Middle frontal gyrus (tissue), 1 donor: ENCODE data around the gene LTB4R.
"Not testable (repeated sequence)": the region's sequence is repeated elsewhere in the genome, so short reads cannot be mapped to it uniquely, and the experiment has no call there.

Experiments
- DNase-seq: peaks from one replicate; pipeline ENCODE4 v3.0.0-alpha.2; 2015; ENCODE audit warnings: low spot score; ENCODE audit errors: extremely low spot score

LTB4R gene

GRCh38 chr14:24322672-24323071, 11.4 kb downstream of the LTB4R start:
- no peak for DNase-seq

GRCh38 chr14:24323341-24323740, 12.0 kb downstream of the LTB4R start:
- no peak for DNase-seq

DNA sequence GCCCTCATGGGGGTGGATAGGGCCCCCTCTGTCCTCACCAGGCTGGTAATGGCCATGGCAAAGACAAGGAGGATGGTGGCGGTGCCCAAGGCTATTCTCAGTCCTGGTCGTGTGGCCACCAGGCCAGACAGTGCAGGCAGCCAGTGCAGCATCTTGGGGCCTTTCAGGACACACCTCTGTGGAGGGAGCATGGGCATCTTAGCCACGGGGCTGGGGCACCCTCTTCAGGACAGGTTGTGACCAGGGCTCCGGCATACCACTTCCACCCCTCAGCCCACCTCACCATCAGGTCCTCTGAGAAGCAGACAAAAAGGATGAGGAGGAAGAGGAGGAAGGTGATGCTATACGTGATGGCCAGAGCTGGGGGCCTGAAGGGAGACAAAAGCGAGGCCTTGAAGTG, 12.7 kb downstream of the LTB4R start:
- DNase-seq = no peak

GRCh38 chr14:24325041-24325530, 13.8 kb downstream of the LTB4R start:
- no peak for DNase-seq

DNA sequence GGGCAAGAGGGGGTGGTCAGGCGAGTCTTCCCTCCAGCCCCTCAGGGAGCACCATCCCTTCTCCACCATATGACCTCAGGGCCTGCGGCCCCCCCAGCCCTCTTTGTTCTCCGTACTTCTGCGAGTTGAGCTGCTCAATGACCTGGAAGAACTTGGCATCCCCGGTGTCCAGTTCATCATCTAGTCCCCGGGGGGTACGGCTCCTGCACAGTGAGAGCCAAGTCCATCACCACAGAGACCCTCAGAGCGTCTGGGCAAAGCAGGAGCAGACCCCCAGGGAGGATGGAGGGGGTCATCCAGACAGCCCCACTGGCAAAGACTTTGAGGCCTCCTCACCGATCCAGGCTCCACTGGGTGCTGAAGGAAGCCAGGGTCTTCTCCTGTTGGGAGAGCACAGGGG, 14.7 kb downstream of the LTB4R start:
- no peak for DNase-seq

GRCh38 chr14:24327303-24327702, 16.0 kb downstream of the LTB4R start:
- DNase-seq = no peak

DNA sequence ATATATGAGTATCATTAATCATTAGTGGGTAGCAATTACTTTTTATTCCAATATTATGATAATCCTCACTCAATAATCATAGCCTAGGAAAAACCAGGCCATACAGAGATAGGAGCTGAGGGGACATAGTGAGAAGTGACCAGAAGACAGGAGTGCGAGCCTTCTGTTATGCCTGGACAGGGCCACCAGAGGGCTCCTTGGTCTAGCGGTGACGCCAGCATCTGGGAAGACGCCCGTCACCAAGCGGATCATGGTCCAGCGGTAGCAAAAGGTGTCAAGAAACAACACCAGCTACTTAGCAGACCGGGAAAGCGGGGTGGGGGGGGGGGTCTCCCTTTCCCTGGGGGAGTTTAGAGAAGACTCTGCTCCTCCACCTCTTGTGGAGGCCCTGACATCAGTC, 16.6 kb downstream of the LTB4R start:
- not testable (repeated sequence) for DNase-seq

- no peak for DNase-seq
These were observed 17.9 kb downstream of the LTB4R start for GRCh38 chr14:24329073-24329663.

DNA sequence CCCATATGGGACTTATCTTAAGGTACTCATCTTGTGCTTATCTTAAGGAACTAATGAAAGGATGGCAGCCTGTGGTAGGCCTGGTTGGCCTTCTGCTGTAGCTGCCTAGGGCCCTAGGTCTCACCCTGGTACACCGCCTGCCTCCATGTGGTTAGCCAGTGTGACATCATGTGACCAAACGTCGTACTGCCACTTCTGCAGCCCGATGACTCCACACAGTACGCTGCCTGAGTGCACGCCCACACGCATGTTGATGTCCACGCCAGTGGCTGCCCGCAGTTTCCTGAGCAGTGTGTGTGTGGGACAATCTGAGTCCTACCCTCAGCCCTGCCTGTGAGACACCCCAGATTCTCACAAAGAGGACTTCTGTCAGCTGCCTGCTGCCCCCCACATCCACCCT, 18.4 kb downstream of the LTB4R start:
- no peak for DNase-seq

GRCh38 chr14:24330973-24331674, 19.8 kb downstream of the LTB4R start:
- DNase-seq = no peak

- no peak for DNase-seq
These were observed 20.5 kb downstream of the LTB4R start for GRCh38 chr14:24331731-24332267.

DNA sequence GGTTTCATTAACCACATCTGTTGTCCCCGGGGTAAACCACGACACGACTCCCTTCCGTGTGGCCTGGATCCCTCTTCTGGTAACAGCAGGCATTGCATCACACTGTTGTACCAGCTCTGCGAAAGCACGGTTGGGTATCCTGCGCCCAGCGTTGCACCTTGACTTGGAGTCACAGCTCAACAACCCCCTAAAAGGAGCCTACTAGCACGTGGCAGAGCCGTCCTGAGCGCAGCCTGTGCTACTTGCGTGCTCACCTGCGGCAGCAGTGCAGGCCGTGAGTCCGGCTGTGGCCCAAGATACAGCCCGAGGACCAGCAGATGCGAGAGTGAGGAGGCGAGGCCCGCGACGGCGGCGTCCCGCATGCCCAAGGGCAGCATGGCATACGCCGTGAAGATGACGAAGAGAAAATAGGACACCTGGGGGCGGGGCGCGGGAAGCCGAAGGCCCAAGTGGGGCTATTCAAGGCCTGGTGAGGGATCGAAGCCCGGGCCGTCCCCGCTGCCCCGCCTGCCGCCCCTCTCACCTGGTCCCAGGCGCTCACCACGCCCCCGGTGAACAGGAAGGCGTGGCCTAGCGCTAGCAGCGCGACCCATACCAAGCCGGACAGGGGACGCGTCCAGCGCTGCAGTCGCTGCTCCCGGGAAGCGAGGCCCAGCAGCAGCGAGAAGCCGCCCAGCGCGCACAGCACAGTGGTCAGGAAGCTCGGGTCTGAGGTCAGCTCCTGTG, 21.1 kb downstream of the LTB4R start:
- no peak for DNase-seq

DNA sequence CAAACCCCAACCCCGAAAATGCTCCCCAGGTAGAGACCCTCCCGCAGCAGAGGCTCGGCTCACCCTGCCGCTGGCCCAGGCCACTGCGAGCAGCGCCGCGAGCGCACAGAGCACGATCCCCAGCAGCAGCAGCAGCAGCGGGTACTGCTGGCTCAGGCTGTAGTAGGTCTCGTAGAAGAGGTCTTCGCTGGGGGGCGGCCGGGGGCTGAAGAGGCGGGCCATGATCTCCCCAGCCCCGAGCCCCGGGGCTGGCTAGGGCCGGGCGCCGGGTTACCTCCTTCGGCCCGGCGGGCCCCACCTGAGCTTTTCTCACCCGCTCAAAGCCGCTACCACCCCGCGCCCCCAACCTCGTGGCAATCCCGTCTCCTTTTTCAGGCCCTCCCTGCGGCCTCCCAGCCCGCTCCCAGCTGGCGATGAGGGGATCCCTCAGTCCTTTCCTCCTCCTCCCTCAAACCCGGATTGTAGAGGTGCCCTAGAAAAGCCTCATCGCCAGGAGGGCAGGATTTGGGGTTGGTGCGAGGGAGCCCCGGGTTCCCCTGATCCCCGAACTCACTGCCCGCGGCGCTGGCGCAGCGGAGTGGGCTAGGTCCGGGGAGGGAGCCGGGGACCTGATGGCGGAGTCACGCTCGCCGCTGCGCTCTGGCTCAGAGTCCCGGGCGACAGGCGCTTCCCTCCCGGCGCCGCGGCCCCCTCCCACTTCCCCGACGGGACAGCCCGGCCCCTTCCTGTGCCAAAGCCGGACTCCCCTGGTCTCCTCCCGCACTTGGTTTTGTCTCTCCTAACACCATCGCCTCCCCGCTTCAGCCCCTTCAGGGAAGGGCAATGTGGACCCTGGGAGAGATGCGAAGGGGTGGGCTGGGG, 23.4 kb downstream of the LTB4R start, which contains the start of gene ADCY4:
Gene ADCY4, minus strand, starts transcription at position 641 of the 861 bp plus-strand sequence. Its CDS starts 419 bp downstream, at position 222.
- DNase-seq = no peak

- no peak for DNase-seq
These were observed 24.3 kb downstream of the LTB4R start for GRCh38 chr14:24335461-24336171.

DNA sequence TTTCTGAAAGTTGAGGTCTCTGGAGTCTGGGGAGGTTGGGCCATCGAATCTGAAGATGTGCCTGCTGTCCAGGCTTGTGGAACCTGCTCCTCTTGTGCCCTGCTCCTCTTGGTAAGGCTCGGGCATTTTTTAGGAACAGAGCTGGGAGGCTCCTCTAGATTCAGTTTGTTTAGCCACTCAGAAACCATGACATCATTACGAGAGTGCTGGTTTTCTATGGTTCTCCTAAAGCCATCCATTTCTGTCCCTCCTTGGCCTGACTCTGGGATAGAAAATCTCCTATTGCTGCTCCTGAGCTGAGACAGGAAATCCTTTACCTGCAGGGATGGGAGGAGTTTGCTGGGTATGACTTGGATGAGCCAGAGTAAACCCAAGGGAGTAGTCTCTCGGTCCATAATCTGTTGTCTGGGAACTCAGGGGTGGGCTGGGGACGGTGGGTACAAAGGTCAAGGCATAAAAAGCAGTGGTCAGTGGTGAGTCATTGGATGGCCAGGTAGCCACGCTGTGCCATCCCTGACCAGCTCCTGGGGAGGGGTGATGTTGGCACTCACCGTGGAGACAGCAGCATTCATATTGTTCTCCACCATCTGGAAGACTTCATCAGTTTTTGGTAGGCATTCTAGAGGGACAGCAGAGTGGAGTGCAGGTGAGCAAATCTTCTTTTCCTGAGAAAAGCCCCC, 26.0 kb downstream of the LTB4R start:
- DNase-seq = no peak

GRCh38 chr14:24337824-24338175, 26.5 kb downstream of the LTB4R start:
- no peak for DNase-seq

DNA sequence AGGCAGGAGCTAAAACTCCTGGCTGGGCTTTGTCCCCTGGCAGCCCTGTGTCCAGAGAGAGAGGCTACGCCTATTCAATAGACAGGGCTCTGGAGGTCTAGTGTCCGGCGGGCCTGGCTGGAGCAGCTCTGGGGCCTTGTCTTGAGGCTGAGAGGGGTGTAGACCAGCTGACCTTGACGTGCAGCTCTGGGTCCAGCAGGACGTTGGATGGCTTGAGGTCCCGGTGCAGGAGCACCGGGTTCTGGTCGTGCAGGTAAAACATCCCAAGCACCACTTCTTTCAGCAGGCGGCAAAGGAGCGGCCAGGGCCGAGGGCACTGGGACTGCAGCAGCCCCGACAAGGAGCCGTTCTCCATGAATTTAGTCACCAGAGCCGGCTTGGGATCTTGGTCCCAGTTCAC, 27.5 kb downstream of the LTB4R start:
- DNase-seq = no peak

GRCh38 chr14:24339284-24340151, 28.2 kb downstream of the LTB4R start, which contains the start of gene RIPK3:
Gene RIPK3 (minus strand): TSS chr14:24339991. CDS start chr14:24339826, 165 bp downstream.
- no peak for DNase-seq

DNA sequence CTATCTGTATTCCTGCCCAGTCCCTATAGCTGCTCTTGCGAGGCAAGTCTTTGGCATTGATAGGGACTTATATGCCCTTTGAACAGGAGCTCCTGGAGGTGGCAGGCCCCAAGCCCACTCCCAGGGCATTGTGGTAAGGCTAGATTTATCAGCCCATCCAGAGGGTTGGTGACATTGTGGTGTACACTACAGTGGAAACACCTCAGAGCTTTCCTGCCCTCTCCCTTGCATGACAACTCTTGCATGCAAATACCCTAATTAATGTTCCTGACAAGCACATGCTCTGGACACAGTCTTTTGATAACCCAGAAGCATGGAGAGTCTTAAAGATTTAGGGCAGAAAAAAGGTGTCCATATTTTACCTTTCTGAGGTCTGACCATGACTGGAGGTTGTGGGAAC, 29.3 kb downstream of the LTB4R start:
- DNase-seq = no peak
